SK-N-MC (cell line): Measurements from ENCODE around the gene GSE1.

Experiments used
- DNase-seq: peaks from one replicate; pipeline ENCODE4 v3.0.0-alpha.2; 2011; ENCODE audit warnings: low read depth, low spot score
- H3K27ac ChIP-seq: fragments of 200-600 bp; sonication (generic); 2 replicates; pipeline ENCODE4 v1.5.1; 2016; ENCODE audit warnings: mixed run types
- H3K36me3 ChIP-seq: fragments of 200-600 bp; sonication (generic); 2 replicates; pipeline ENCODE4 v1.6.1; 2017; ENCODE audit warnings: antibody characterized with exemption, low read length, mixed read lengths; ENCODE audit not compliant: insufficient read depth
- H3K4me3 ChIP-seq: fragments of 200-600 bp; sonication (generic); 2 replicates; pipeline ENCODE4 v1.5.1; 2016
- H3K9ac ChIP-seq: fragments of 200-600 bp; sonication (generic); 2 replicates; pipeline ENCODE4 v1.8.0; 2017; ENCODE audit warnings: mixed run types, mixed read lengths; ENCODE audit not compliant: insufficient read length
- H3K9me3 ChIP-seq: fragments of 200-600 bp; sonication (generic); 2 replicates; pipeline ENCODE4 v1.6.1; 2017; ENCODE audit warnings: low read depth, mild to moderate bottlenecking, antibody characterized with exemption, low read length, moderate library complexity, mixed read lengths
- EZH2 ChIP-seq: fragments of 200-600 bp; sonication (generic); IDR thresholded peaks from one replicate; pipeline ENCODE4 v1.6.1; 2017; ENCODE audit warnings: antibody characterized with exemption
- FOXP2 ChIP-seq: optimal IDR thresholded peaks from 2 replicates; pipeline ENCODE3; 2011; ENCODE audit warnings: mild to moderate bottlenecking, moderate library complexity; ENCODE audit not compliant: insufficient read depth; ENCODE audit errors: extremely low read length, control extremely low read depth
- POLR2AphosphoS5 ChIP-seq: IDR thresholded peaks from 2 replicates; pipeline ENCODE4 v1.6.1; 2012; ENCODE audit warnings: mild to moderate bottlenecking, low read depth, low read length, borderline replicate concordance

The GSE1 gene

GRCh38 chr16:85663891-85664321, 50.8 kb downstream of the GSE1 start:
- Histone ChIP-seq H3K4me3 (no peak overlapping the region), H3K36me3 (no peaks in the 10 kb centered on the region; the same call in 1 of the 2 replicates), H3K27ac (no peak overlapping the region), H3K9me3 (no peaks in the 10 kb centered on the region), H3K9ac (no peak overlapping the region)
- no peak for TF ChIP-seq EZH2
- no peak for TF ChIP-seq FOXP2
- no peak for TF ChIP-seq POLR2AphosphoS5
- no peak for DNase-seq

- H3K9ac ChIP-seq: no peak overlapping the region
- no peaks in the 10 kb centered on the region; the same call in 1 of the 2 replicates for H3K36me3 ChIP-seq
- H3K27ac ChIP-seq: no peak overlapping the region
- no peaks in the 10 kb centered on the region for H3K9me3 ChIP-seq
- H3K4me3 ChIP-seq: no peak overlapping the region
- TF ChIP-seq EZH2 (no peak), FOXP2 (no peak), POLR2AphosphoS5 (no peak)
- no peak for DNase-seq
Observed at GRCh38 chr16:85664580-85665372, 51.7 kb downstream of the GSE1 start.

GRCh38 chr16:85665373-85665740, 52.2 kb downstream of the GSE1 start:
- Histone ChIP-seq H3K9ac (no peak overlapping the region), H3K36me3 (no peaks in the 10 kb centered on the region; the same call in 1 of the 2 replicates), H3K4me3 (no peak overlapping the region), H3K9me3 (no peaks in the 10 kb centered on the region), H3K27ac (no peak overlapping the region)
- no peak for DNase-seq
- TF ChIP-seq EZH2 (no peak), FOXP2 (no peak), POLR2AphosphoS5 (no peak)

GRCh38 chr16:85665929-85666328, 52.8 kb downstream of the GSE1 start:
- no peak overlapping the region for H3K4me3 ChIP-seq
- H3K36me3 ChIP-seq: no peaks in the 10 kb centered on the region; the same call in 1 of the 2 replicates
- no peaks in the 10 kb centered on the region for H3K9me3 ChIP-seq
- H3K27ac ChIP-seq: no peak overlapping the region
- no peak for DNase-seq
- no peak for TF ChIP-seq EZH2
- no peak for TF ChIP-seq FOXP2
- no peak for TF ChIP-seq POLR2AphosphoS5
- no peak overlapping the region for H3K9ac ChIP-seq

GRCh38 chr16:85667261-85667660, 54.1 kb downstream of the GSE1 start:
- DNase-seq: no peak
- H3K9ac ChIP-seq: no peak overlapping the region
- H3K27ac ChIP-seq: no peak overlapping the region
- TF ChIP-seq EZH2: no peak
- no peak for TF ChIP-seq FOXP2
- TF ChIP-seq POLR2AphosphoS5: no peak
- H3K9me3 ChIP-seq: no peaks in the 10 kb centered on the region
- no peaks in the 10 kb centered on the region; the same call in 1 of the 2 replicates for H3K36me3 ChIP-seq
- H3K4me3 ChIP-seq: no peak overlapping the region

GRCh38 chr16:85667841-85668413, 54.8 kb downstream of the GSE1 start:
- Histone ChIP-seq H3K9ac (no peak overlapping the region), H3K36me3 (peaks cover 4% of the 10 kb centered on the region), H3K27ac (no peak overlapping the region), H3K9me3 (no peaks in the 10 kb centered on the region), H3K4me3 (no peak overlapping the region)
- TF ChIP-seq POLR2AphosphoS5 (no peak), EZH2 (no peak), FOXP2 (no peak)
- no peak for DNase-seq

- Histone ChIP-seq H3K4me3 (no peak overlapping the region), H3K36me3 (peaks cover 9% of the 10 kb centered on the region), H3K9ac (no peak overlapping the region), H3K9me3 (no peaks in the 10 kb centered on the region), H3K27ac (no peak overlapping the region)
- DNase-seq: no peak
- no peak for TF ChIP-seq EZH2
- TF ChIP-seq POLR2AphosphoS5: no peak
- TF ChIP-seq FOXP2: no peak
Observed at GRCh38 chr16:85668676-85669424, 55.7 kb downstream of the GSE1 start.

- TF ChIP-seq EZH2: no peak
- TF ChIP-seq POLR2AphosphoS5: no peak
- TF ChIP-seq FOXP2: no peak
- peaks cover 24% of the 10 kb centered on the region for H3K36me3 ChIP-seq
- no peak for DNase-seq
Observed at GRCh38 chr16:85670840-85671239, 57.7 kb downstream of the GSE1 start.

More at GRCh38 chr16:85670840-85671239, 57.7 kb downstream of the GSE1 start:
- Histone ChIP-seq H3K27ac (no peak overlapping the region), H3K9me3 (no peaks in the 10 kb centered on the region), H3K9ac (no peak overlapping the region), H3K4me3 (no peak overlapping the region)
